Osteocyte (in vitro differentiated cells): ENCODE measurements around the gene SUPT4H1. TPM values are rescaled to one million over a fixed set of nuclear protein-coding genes. Genes with fewer than 3 reads are reported as not detected.

ENCODE experiments used
- DNase-seq: peaks from one replicate; pipeline ENCODE4 v3.0.0; 2021; ENCODE audit warnings: mixed read lengths; ENCODE audit not compliant: unreplicated experiment; ENCODE audit errors: extremely low spot score
- H3K27ac Mint-ChIP-seq: one replicate; pipeline ENCODE4 v1.8.0; 2021; ENCODE audit warnings: mild to moderate bottlenecking, mixed read lengths; ENCODE audit not compliant: unreplicated experiment
- H3K27me3 Mint-ChIP-seq: one replicate; pipeline ENCODE4 v1.8.0; 2021; ENCODE audit warnings: mixed read lengths; ENCODE audit not compliant: unreplicated experiment
- H3K36me3 Mint-ChIP-seq: one replicate; pipeline ENCODE4 v1.8.0; 2021; ENCODE audit warnings: mixed read lengths; ENCODE audit not compliant: unreplicated experiment
- H3K4me1 Mint-ChIP-seq: one replicate; pipeline ENCODE4 v1.8.0; 2021; ENCODE audit warnings: mixed read lengths; ENCODE audit not compliant: unreplicated experiment
- H3K4me3 Mint-ChIP-seq: one replicate; pipeline ENCODE4 v1.8.0; 2021; ENCODE audit warnings: mild to moderate bottlenecking, moderate library complexity, mixed read lengths; ENCODE audit not compliant: unreplicated experiment
- H3K9me3 Mint-ChIP-seq: one replicate; pipeline ENCODE4 v1.8.0; 2021; ENCODE audit warnings: mixed read lengths; ENCODE audit not compliant: unreplicated experiment
- CTCF ChIP-seq: fragments of 200-600 bp; sonication (generic); IDR thresholded peaks from 2 replicates; pipeline ENCODE4 v1.5.0; 2021; ENCODE audit warnings: antibody characterized with exemption, mild to moderate bottlenecking, moderate library complexity
- total RNA-seq: library from RNA; stranded (reverse); gene quantifications from 2 replicates; pipeline ENCODE4 v1.2.1, GENCODE V29; 2021

The SUPT4H1 gene
- total RNA-seq, 1 donor from 2014 or later = 77.0 TPM

DNA sequence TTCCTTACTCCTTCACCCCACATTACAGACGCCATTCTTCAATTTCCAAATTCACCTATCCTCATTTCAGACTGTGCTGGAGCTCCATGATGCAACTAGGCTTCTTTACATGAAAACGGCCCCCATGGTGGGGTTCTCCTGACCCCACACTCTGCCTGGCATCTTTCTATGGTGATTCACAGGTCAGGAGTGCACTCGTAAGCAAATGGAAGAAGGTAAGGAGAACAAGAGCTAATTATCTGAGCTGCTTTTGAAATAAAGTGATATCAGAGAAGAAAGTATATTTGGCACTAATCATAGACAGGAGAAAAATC, 27.5 kb upstream of the SUPT4H1 start:
- TF ChIP-seq CTCF = no peak
- Mint-ChIP-seq H3K4me3 (no peak overlapping the region), H3K27ac (no peak overlapping the region), H3K4me1 (no peaks in the 10 kb centered on the region), H3K27me3 (peaks cover 17% of the 10 kb centered on the region), H3K9me3 (no peaks in the 10 kb centered on the region), H3K36me3 (no peaks in the 10 kb centered on the region)
- DNase-seq = no peak

DNA sequence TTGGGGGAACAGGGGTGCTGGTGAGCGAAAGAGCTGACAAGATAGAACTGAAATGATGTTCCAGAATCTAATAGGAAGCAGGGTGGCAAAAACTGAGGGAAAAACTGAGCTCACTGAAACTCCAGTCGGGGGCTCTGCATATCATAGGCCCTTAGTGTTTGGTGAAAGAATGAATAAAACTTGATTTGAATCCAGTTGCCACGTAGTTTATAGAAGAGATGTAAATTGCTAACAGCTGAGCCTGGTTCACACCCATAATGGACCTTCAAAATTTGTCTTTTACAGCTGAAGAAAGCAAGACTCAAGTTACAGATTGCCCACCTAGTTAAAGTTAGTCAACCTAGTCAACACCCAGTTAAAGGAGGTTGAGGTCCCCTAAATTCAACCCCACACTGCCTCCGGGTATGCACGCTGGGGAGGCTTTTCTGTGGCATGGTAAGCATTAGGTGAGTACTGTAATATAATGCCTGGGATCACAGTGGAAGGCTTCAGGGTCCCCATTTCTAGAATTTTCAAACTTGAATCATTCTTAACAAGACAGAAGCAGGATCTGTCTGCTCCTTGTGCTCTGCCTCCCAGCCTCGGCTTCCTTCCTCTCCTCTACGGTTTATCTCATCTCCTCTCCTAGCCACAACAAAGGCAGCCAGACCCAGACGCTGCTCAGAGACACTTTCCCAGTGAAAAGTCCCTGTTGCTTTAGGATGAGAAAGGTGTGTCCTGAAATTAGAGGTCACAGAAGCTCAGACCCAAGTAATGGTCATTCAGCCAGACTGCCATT, 26.9 kb upstream of the SUPT4H1 start:
- no peak overlapping the region for H3K27ac Mint-ChIP-seq
- DNase-seq = no peak
- no peak for TF ChIP-seq CTCF
- no peaks in the 10 kb centered on the region for H3K9me3 Mint-ChIP-seq
- H3K4me1 Mint-ChIP-seq = no peaks in the 10 kb centered on the region
- no peak overlapping the region for H3K4me3 Mint-ChIP-seq
- no peaks in the 10 kb centered on the region for H3K36me3 Mint-ChIP-seq
- peaks cover 14% of the 10 kb centered on the region for H3K27me3 Mint-ChIP-seq

DNA sequence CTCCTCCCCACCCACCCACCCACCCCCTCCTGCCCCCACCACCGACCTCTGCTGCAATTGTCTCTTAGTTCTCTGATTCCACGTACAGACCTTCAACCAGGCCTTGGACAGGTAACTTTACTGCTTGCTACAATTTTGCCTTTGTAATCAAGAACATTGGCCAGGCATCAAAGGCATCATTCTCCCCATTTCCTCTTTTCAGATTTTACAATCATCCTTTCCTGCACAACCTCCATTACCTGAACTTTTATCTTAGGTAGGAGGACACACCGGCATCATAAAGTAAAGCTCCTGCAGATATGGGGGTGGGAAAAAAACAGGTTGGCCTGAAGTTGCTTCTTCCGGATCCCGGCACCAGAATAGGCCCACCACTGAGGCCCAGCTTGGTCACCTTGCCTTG, 25.7 kb upstream of the SUPT4H1 start:
- Mint-ChIP-seq H3K36me3 (no peaks in the 10 kb centered on the region), H3K27me3 (peaks cover 12% of the 10 kb centered on the region), H3K4me1 (no peaks in the 10 kb centered on the region), H3K4me3 (no peak overlapping the region), H3K9me3 (no peaks in the 10 kb centered on the region), H3K27ac (no peak overlapping the region)
- DNase-seq = no peak
- no peak for TF ChIP-seq CTCF

DNA sequence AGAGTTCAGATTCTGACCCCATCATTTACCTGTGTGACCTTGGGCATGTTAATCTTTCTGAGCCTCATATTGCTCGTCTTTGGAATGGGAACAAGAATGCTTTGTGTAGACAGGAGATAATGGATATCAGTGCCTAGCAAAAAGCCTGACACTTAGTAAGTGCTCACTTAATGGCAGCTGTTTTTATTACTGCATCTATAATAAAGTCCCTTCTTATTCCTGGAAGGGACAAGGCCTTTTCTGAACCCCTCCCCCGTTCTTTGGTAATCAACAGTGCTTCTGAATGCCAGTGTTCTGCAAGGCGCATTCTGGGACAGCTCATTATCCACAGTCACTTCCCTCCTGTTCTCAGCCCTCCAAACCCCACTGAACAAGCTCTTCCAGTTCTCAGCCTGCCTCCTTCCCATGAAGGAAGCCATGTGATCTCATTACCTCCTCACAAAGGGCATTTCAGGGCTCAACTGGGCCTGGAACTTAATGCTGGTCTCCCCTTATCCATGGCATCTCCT, 25.1 kb upstream of the SUPT4H1 start:
- no peaks in the 10 kb centered on the region for H3K9me3 Mint-ChIP-seq
- H3K36me3 Mint-ChIP-seq = no peaks in the 10 kb centered on the region
- H3K27ac Mint-ChIP-seq = no peak overlapping the region
- DNase-seq = no peak
- no peaks in the 10 kb centered on the region for H3K4me1 Mint-ChIP-seq
- H3K4me3 Mint-ChIP-seq = no peak overlapping the region
- TF ChIP-seq CTCF = no peak
- H3K27me3 Mint-ChIP-seq = peaks cover 7% of the 10 kb centered on the region

- no peak overlapping the region for H3K4me3 Mint-ChIP-seq
- no peaks in the 10 kb centered on the region for H3K4me1 Mint-ChIP-seq
- no peak for TF ChIP-seq CTCF
- no peaks in the 10 kb centered on the region for H3K36me3 Mint-ChIP-seq
- peaks cover 3% of the 10 kb centered on the region for H3K27me3 Mint-ChIP-seq
- H3K9me3 Mint-ChIP-seq = no peaks in the 10 kb centered on the region
- no peak for DNase-seq
- H3K27ac Mint-ChIP-seq = no peak overlapping the region
Observed at GRCh38 chr17:58376472-58377000, 24.5 kb upstream of the SUPT4H1 start.
